Chondrocyte (in vitro differentiated cells): ENCODE results near the gene HTD2. TPM values are rescaled to one million over a fixed set of nuclear protein-coding genes. Genes with fewer than 3 reads are reported as not detected.

Source experiments
- DNase-seq: peaks from one replicate; pipeline ENCODE4 v3.0.0; 2021; ENCODE audit warnings: mixed read lengths, low spot score
- H3K27ac Mint-ChIP-seq: one replicate; pipeline ENCODE4 v1.8.0; 2021; ENCODE audit warnings: mild to moderate bottlenecking, moderate library complexity, mixed read lengths; ENCODE audit not compliant: unreplicated experiment
- H3K27me3 Mint-ChIP-seq: 2 replicates; pipeline ENCODE4 v1.8.0; 2021; ENCODE audit warnings: low read depth, mixed read lengths
- H3K36me3 Mint-ChIP-seq: 2 replicates; pipeline ENCODE4 v1.8.0; 2021; ENCODE audit warnings: low read depth, mixed read lengths
- H3K4me1 Mint-ChIP-seq: 2 replicates; pipeline ENCODE4 v1.8.0; 2021; ENCODE audit warnings: low read depth, mild to moderate bottlenecking, mixed read lengths
- H3K4me3 Mint-ChIP-seq: one replicate; pipeline ENCODE4 v1.8.0; 2021; ENCODE audit warnings: mild to moderate bottlenecking, moderate library complexity, mixed read lengths; ENCODE audit not compliant: unreplicated experiment
- H3K9me3 Mint-ChIP-seq: 2 replicates; pipeline ENCODE4 v1.8.0; 2021; ENCODE audit warnings: low read depth, mixed read lengths
- CTCF ChIP-seq: fragments of 200-600 bp; sonication (generic); IDR thresholded peaks from 2 replicates; pipeline ENCODE4 v1.5.0; 2021; ENCODE audit warnings: antibody characterized with exemption, mild to moderate bottlenecking, moderate library complexity
- total RNA-seq: library from RNA; stranded (reverse); gene quantifications from 3 replicates; pipeline ENCODE4 v1.2.1, GENCODE V29; 2021

Gene HTD2
- total RNA-seq, 1 donor from 2014 or later: 5.0 TPM

GRCh38 chr3:58358092-58358491 lies 51.8 kb downstream of the HTD2 start:
- Mint-ChIP-seq H3K4me3 (no peak overlapping the region), H3K36me3 (no peaks in the 10 kb centered on the region), H3K27ac (no peak overlapping the region), H3K27me3 (no peaks in the 10 kb centered on the region), H3K9me3 (no peaks in the 10 kb centered on the region), H3K4me1 (peaks cover 13% of the 10 kb centered on the region)
- DNase-seq: no peak
- TF ChIP-seq CTCF: no peak

GRCh38 chr3:58358808-58359207 lies 52.5 kb downstream of the HTD2 start:
- H3K27me3 Mint-ChIP-seq: no peaks in the 10 kb centered on the region
- DNase-seq: no peak
- H3K36me3 Mint-ChIP-seq: no peaks in the 10 kb centered on the region
- H3K27ac Mint-ChIP-seq: no peak overlapping the region
- no peak for TF ChIP-seq CTCF
- H3K9me3 Mint-ChIP-seq: no peaks in the 10 kb centered on the region
- H3K4me1 Mint-ChIP-seq: peaks cover 13% of the 10 kb centered on the region
- no peak overlapping the region for H3K4me3 Mint-ChIP-seq

- Mint-ChIP-seq H3K36me3 (no peaks in the 10 kb centered on the region), H3K27me3 (no peaks in the 10 kb centered on the region), H3K4me1 (peaks cover 13% of the 10 kb centered on the region), H3K4me3 (no peak overlapping the region), H3K9me3 (no peaks in the 10 kb centered on the region), H3K27ac (no peak overlapping the region)
- no peak for TF ChIP-seq CTCF
- no peak for DNase-seq
Measured at GRCh38 chr3:58359621-58360020, 53.3 kb downstream of the HTD2 start.

GRCh38 chr3:58361866-58362265 lies 55.5 kb downstream of the HTD2 start:
- TF ChIP-seq CTCF: no peak
- no peak overlapping the region for H3K27ac Mint-ChIP-seq
- no peak for DNase-seq
- no peaks in the 10 kb centered on the region for H3K27me3 Mint-ChIP-seq
- no peaks in the 10 kb centered on the region for H3K36me3 Mint-ChIP-seq
- no peaks in the 10 kb centered on the region for H3K9me3 Mint-ChIP-seq
- peaks cover 19% of the 10 kb centered on the region for H3K4me1 Mint-ChIP-seq
- no peak overlapping the region for H3K4me3 Mint-ChIP-seq

- no peaks in the 10 kb centered on the region for H3K27me3 Mint-ChIP-seq
- peaks cover 15% of the 10 kb centered on the region for H3K4me1 Mint-ChIP-seq
- no peak for DNase-seq
- H3K9me3 Mint-ChIP-seq: no peaks in the 10 kb centered on the region
- no peak overlapping the region for H3K4me3 Mint-ChIP-seq
- H3K36me3 Mint-ChIP-seq: no peaks in the 10 kb centered on the region
- no peak for TF ChIP-seq CTCF
- no peak overlapping the region for H3K27ac Mint-ChIP-seq
Measured at GRCh38 chr3:58366699-58367098, 60.4 kb downstream of the HTD2 start.
